RWPE1 (cell line): ENCODE measurements around the gene RBSN.

Source experiments
- CTCF ChIA-PET: fragments of 350-600 bp; sonication (Branson Sonifier 250); formaldehyde crosslinking; extraction: SDS; loops from one replicate; lab custom pipeline; 2021; lab: Yijun Ruan, JAX
- POLR2A ChIA-PET: fragments of 400-600 bp; formaldehyde crosslinking; extraction: SDS; loops from one replicate; lab custom pipeline; 2020; ENCODE audit warnings: antibody characterized with exemption; ENCODE audit not compliant: low non-redundant PET; lab: Yijun Ruan, JAX
- DNase-seq: peaks from one replicate; pipeline ENCODE4 v3.0.0; 2012; ENCODE audit warnings: low spot score
- H3K27ac ChIP-seq: fragments of 450-650 bp; 2 replicates; pipeline ENCODE4 v1.5.1; 2017
- TF ChIP-seq, protein P1 (sequence below): fragments of 450-650 bp; conservative IDR thresholded peaks from 2 replicates; pipeline ENCODE4 v1.5.1; 2017; ENCODE audit warnings: low read depth, mild to moderate bottlenecking

The RBSN gene

DNA sequence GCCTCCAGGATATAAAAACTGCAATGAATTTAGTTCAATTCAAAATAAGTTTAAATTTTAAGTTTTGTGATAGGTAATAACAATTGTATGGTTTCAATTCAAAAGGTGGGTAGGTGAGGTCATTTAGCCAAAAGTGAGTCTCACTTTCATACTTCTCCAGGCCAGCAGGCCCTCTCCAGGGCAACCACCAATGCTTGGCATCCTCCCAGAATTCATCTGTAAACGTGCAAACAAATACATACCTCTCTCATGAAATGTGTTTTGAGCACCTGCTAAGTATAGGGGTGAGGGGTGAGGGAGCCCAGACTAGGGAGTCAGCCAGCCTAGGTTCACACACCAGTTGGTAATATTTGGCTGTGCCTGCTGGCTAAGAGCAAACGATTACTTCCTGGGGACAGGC is 22.0 kb upstream of the RBSN start:
- H3K27ac ChIP-seq = no peak overlapping the region
- CTCF ChIA-PET = no interaction called here
- TF ChIP-seq, protein P1, sequence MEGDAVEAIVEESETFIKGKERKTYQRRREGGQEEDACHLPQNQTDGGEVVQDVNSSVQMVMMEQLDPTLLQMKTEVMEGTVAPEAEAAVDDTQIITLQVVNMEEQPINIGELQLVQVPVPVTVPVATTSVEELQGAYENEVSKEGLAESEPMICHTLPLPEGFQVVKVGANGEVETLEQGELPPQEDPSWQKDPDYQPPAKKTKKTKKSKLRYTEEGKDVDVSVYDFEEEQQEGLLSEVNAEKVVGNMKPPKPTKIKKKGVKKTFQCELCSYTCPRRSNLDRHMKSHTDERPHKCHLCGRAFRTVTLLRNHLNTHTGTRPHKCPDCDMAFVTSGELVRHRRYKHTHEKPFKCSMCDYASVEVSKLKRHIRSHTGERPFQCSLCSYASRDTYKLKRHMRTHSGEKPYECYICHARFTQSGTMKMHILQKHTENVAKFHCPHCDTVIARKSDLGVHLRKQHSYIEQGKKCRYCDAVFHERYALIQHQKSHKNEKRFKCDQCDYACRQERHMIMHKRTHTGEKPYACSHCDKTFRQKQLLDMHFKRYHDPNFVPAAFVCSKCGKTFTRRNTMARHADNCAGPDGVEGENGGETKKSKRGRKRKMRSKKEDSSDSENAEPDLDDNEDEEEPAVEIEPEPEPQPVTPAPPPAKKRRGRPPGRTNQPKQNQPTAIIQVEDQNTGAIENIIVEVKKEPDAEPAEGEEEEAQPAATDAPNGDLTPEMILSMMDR = no peak
- DNase-seq = no peak
- POLR2A ChIA-PET = no interaction called here

DNA sequence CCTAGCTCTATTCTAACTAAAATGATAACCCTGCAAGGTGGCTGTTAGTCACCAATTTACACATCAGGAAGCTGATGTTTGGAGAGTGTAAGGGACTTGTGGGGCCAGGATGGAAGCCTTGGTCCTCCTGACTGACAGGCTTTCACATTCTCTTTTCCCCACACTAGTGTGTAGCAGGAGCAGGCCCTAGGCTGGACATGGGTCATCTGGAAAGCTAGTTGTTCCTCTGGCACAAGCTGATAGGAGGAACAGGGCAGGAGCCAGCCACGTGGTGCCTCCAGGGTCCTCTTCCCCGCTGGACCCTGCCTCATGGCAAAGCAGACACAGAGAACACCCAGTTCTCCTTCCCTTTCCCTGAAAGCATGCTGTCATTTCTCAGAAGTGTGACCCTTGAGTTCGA is 18.1 kb upstream of the RBSN start:
- ChIA-PET CTCF (interaction anchor here (0.6 kb wide), 1 partner anchor 585 kb away, joined by 3 read pairs; no protein-coding TSS in a partner anchor), POLR2A (no interaction called here)
- TF ChIP-seq, protein P1 = no peak
- no peak overlapping the region for H3K27ac ChIP-seq
- DNase-seq = no peak

DNA sequence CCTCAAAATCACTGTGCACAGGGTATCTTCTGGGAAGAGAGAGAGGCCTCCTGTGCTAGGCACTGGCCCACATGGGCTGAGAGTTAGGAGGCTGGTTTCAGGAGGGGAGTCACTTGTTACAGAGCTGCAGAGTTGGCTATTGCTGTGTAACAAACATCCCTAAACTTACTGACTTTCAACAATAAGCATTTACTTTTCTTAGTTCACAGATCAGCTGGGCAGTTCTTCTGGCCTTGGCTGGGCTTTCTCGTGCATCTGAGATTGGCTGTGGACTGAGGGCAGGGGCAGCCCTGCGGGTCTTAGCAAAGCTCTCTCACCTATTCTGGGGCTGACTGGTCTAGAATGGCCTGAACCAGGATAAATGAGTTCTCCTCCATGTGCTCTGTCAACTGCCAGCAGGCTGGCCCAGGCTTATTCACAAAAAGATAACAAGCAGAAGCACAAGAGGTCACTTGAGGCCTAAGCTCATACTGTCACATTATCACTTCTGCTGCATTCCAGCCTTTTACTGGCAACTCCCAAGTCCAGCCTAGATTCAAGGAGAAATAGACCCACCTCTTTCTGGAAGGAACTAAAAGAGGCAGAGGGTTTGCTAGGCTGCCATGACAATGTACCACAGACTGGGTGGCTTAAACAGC is 17.2 kb upstream of the RBSN start:
- no peak for DNase-seq
- H3K27ac ChIP-seq = no peak overlapping the region
- TF ChIP-seq, protein P1 = no peak
- ChIA-PET POLR2A (no interaction called here), CTCF (interaction anchor here (0.6 kb wide), 2 partner anchors 27 to 586 kb away, joined by 3 to 4 read pairs; no protein-coding TSS in a partner anchor)

DNA sequence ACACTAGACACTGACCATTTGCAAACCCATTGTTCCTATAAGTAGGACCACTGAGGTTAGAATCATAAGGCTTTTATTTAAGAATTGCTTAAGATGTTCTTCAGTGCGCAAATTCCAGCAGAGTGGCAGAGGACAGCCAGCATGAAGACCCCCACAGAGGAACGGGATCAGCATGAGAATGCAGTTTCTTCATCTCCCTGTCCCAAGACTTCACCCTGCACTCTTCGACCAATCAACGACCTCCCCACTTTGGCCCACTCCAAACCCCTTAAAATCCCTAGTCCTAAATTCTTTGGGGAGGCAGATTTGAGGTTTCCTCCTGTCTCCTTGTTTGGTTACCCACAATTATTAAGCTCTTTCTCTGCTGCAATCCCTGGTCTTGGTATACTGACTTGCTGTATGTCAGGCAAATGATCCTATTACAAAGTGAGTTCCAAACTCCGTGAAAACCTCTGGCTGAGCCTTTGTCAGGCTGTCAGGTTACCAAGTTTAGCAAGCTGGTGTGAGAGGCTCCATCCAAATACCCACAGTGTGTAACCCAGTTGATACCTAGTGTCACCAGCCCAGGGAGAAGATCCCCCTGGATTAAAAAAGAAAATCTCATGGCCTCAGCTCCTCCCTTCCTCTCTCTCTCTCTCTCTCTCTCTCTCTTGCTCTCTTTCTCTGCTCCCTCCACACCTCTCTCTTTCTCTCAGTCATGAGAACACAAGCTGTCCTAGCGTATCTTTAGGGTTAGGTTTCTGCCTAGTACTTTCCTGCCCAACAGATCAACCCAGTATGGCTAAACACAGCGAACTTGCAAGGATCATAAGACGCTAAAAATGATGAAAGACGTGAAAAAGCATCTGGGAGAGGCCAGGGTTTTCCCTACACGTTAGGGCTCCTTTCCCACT is 15.8 kb upstream of the RBSN start:
- POLR2A ChIA-PET = no interaction called here
- no peak overlapping the region for H3K27ac ChIP-seq
- CTCF ChIA-PET = no interaction called here
- TF ChIP-seq, protein P1 = no peak
- no peak for DNase-seq

DNA sequence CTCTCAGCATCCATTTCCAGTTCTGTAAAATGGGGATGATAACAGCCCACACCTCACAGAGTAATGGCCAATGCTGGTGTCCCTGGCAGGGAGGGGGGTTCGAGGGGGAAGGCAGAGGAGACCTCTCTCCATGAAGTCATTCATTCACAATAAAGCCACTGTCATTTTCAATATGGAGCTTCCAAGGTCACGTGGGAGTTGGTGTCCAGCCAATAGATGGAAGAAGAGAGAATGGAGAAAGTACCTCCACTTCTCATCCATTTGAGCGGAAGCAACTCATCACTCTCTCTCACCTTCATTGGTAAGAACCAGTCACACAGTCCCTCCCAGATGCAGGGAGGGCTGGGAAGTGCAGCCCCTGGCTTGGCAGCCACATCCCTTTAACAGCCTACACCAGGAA is 14.9 kb upstream of the RBSN start:
- ChIA-PET POLR2A (no interaction called here), CTCF (no interaction called here)
- TF ChIP-seq, protein P1 = no peak
- no peak for DNase-seq
- no peak overlapping the region for H3K27ac ChIP-seq

DNA sequence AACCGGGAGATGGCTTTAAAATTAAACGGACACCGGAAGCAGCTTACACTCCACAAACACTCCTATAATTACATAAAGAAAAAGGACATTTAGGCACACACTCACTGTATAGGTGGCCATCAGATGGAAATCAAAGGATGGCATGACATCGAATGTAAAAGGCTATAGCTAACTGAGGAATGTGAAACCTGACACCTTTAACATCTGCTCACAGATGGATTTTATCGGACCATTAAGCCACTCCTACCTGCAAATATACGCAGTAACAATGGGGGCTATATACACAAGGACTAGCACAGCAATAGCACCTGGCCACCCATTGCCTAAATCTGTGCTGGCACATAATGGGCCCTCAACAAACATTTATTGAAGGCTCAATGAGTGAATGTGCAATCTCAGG is 14.5 kb upstream of the RBSN start:
- no peak for DNase-seq
- POLR2A ChIA-PET = no interaction called here
- CTCF ChIA-PET = no interaction called here

More for the DNA sequence above, 14.5 kb upstream of the RBSN start:
- no peak overlapping the region for H3K27ac ChIP-seq
- TF ChIP-seq, protein P1 = no peak
